Measurements from ENCODE around the gene ALX4.

Gene ALX4

GRCh38 chr11:44267006-44267749 is 42.8 kb downstream of the ALX4 start:
- FAIRE-seq, result no peak

DNA sequence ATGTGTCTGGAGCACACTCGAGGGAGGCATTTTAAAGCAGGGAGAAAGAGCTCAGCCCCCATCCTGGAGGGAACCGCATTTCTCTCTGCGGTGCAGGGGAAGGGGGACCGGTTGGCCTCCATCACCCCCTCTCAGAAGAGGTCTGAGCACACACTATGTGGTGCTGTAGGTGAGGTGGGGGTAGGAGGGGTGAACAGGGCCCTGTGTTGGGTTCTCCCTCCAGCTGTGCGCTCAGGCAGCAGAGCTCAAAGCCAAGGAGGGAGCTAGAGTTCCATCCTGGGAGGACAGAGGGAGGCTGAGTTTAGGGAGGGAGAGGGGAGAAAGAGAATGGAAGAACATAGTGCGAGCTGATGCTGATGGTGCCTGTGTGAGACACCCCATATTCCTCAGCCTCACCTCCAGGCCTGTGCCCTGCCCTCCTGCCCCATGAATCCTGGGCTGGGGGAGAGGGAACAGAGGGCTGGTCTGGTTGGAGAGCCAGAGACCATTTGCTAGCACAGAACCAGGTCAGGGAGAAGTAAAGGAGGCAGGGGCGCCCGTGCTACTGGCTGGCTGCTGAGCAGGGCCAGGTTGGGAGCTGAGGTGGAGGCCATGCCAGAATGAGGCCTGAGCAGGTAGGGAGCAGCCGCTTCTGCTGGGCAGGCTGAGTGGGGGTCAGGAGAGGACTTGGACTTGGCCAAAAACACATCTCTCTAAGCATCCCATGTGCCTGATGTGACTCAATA is 43.7 kb downstream of the ALX4 start:
- no peak for FAIRE-seq

- FAIRE-seq, result no peak
Measured at GRCh38 chr11:44264761-44265160, 45.2 kb downstream of the ALX4 start.

DNA sequence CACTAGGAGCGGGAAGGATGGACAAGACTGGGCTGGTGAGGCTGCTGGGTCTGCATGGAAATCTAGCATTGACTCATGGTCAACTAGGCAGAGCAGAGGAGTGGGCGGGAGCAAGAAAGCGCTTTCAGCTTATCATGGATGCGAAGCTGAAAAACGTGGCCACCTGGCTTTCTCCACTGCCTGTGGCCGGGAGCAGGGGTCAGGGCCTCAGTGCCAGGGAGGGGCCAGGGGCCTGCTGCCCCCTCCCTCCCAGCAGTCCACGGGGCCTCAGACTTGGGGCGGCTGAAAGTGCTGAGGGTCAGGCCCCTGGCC is 45.5 kb downstream of the ALX4 start:
- no peak for FAIRE-seq

GRCh38 chr11:44263738-44264437 is 46.1 kb downstream of the ALX4 start:
- FAIRE-seq, result no peak

DNA sequence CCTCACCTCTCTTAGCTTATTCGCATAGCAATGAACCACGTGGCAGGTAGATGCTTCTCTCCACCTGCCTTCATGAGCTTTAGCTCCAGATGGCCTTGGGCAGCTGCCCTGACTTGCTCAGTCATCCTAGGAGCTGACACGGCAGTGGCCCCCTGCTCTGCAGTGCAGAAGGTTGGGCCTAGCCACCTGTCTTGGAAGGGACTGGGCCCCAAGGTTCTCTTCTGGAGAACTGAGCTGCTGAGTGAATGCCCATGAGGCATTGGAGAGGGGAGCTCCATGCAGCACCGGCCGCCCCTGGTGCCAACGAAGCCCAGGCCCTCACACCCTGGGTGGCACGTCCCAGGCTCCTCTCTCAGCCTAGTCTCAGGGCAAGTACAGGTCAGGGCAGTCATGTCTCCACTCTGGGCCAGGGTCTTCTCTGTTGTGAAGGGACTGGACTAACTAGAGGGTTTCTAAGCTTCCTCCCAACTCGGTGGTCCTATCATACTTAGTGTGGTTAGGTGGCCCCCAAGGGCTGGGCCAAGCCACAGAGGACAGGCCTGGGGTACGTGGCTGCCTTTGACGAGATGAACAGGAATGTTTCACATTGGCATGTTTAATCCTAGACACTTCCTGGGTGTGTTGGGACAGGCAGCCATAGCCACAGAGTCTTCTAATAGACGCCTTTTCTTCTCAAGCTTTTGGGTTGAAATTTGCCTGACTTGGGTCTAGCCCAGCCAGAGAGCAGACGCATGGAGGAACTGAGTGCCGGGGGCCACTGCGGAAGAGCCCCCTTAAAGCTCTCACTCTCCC is 47.9 kb downstream of the ALX4 start:
- no peak for FAIRE-seq

GRCh38 chr11:44260081-44260480 is 49.9 kb downstream of the ALX4 start:
- no peak for FAIRE-seq

GRCh38 chr11:44258839-44259420 is 51.0 kb downstream of the ALX4 start:
- FAIRE-seq, result no peak

DNA sequence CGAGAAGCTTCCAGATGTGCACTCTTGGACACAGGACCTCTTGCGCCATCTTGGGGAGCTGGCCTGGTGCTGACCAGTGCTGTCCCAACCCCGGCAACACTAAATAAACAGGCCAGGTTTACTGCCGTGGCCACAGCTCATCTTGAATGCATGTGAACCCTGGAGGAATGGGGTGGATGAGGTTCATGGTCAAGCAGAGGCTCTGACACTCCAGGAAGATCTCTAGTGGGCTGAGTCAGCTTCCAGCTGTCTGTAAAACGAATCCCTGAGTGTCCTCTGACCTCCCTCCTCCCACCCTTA is 51.8 kb downstream of the ALX4 start:
- FAIRE-seq, result no peak

GRCh38 chr11:44257338-44258189 is 52.4 kb downstream of the ALX4 start:
- no peak for FAIRE-seq

GRCh38 chr11:44256673-44257291 is 53.2 kb downstream of the ALX4 start:
- FAIRE-seq, result no peak

DNA sequence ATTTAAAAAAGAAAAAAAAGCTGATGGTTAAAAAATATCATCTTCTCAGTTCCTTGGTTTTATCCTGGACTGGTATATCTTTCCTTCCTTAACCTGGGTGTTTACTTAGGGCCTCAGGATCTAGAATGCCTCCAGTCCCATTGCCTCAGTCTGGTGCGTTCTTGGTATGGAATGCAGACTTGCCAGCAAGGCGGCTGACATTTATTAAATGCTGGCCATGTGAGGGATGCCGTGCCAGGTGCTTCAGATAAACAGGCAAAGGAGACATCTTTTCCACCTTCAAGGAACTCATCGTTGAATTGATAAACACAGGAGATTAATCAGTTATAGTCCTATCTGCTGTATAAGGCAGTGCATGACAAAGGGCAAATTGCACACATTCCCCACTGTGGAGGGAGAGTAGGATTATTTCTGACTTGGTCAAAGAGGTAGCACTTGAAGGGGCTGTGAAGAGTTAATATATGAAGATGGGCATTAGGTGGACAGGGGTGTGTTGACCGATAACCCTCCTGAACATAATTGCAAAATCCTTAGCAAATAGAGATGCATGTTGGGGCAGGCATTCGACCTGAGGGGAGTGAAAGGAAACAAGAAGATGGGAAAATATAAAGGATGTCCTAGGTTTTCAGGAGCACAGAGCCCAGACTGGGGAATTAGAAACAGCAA is 54.4 kb downstream of the ALX4 start:
- no peak for FAIRE-seq

DNA sequence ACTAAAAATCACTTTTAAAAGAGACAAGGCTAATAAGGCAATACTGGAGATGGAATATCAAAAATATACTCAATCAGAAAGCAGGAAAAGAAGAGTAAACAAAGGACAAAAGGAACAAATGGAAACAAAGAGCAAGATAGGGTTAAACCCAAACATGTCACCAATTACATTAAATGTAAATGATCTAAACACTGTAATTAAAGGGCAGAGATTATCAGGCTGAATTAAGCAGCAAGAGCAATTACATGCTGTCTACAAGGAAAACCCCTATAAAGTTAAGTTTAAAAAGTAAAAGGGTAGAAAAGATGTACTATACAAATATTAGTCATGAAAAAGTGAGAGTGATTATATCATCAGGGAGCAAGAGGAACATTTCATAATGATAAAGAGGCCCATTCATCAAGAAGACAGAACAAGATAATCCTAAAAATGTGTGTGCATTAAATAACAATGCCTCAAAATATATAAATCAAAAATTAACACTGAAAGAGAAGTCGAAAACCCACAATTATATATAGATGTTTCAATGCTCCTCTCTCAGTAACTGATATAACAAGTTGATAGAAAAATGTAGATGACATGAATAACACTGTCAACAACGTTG is 56.8 kb downstream of the ALX4 start:
- no peak for FAIRE-seq

GRCh38 chr11:44250421-44250820 is 59.5 kb downstream of the ALX4 start:
- no peak for FAIRE-seq

DNA sequence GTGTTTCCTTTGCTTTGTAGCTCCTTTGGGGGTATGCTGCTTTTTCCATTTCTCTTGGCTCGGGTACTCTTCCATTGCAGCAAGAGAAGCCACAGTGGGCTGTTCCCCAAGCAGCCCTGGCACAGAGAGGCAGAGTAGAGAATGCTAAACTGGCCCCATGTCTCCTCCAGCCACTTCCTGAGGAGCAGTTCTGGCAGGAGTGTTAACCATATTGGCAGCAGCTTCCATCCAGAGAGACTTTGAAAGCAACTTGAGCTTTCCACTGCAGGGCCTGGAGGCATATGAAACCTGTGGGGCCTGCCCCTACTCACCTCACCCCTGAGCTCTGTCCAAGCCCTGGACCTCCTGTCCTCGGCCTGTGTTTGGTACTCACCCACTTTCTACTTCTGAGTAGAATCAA is 61.8 kb downstream of the ALX4 start:
- no peak for FAIRE-seq

DNA sequence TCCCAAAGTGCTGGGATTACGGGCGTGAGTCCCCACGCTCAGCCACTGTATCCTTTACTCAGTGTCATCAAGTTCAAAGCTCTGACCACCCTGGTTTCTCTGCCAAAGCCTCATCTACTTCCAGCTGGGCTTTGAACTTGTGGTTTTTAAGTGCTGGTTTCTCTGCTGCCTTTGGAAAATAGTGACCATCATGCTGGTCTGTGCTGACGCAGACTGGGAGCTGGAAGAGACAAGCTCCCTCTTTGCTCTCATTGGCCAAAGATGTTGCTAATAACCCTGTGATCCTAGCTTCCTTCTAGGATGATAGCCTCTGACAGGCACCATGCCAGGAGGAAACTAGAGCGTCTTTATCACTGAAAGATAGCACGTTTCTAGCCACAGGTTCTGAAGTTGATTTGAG is 62.4 kb downstream of the ALX4 start:
- FAIRE-seq, result no peak

GRCh38 chr11:44246726-44247125 is 63.2 kb downstream of the ALX4 start:
- FAIRE-seq, result no peak

GRCh38 chr11:44244639-44245310 is 65.2 kb downstream of the ALX4 start:
- FAIRE-seq, result no peak

DNA sequence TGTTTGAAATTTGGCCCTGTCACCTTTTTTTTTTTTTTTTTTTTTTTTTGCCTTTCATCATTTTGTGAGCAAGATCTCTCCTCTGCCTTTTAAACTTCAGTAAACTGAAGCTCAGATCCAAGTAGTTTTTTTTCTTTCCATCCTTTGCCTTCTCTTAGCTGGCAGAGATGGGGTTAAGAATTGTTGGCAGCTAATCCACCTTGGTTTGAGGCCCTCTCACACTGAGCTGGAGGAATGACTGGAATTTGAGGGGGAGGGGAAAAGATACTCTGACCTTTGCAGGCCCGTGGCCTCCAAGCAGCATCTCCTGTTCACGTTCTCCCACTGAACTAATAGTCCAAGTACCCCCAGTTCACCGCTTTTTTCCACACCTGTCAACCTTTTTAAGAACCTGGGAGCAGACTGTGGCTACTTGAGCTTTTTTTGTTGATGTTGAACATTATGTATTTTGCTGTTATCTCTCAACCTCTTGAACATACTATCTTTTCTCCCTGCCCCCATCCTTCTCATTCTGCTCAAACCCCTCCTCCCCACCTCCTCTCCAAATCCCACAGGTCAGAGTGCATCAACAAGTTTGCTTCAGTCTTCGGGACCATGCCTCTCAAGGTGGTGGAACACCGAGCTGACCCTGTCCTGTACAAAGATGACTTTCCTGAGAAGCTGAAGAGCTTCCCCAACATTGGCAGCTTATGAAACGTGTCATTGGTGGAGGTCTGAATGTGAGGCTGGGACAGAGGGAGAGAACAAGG is 66.2 kb downstream of the ALX4 start:
- FAIRE-seq, result peak; percentile 33
